NCI-H1417 (cell line): ENCODE results near the gene NECTIN3.

ENCODE experiments used
- DNase-seq, 3 experiments: peaks; one replicate each; lab custom pipeline; 2025; lab: John Stamatoyannopoulos, UW

Gene NECTIN3

GRCh38 chr3:111210003-111210711 is 138.5 kb downstream of the NECTIN3 start:
- no peak for DNase-seq

- no peak for DNase-seq
These were observed 139.4 kb downstream of the NECTIN3 start for GRCh38 chr3:111210866-111211564.

DNA sequence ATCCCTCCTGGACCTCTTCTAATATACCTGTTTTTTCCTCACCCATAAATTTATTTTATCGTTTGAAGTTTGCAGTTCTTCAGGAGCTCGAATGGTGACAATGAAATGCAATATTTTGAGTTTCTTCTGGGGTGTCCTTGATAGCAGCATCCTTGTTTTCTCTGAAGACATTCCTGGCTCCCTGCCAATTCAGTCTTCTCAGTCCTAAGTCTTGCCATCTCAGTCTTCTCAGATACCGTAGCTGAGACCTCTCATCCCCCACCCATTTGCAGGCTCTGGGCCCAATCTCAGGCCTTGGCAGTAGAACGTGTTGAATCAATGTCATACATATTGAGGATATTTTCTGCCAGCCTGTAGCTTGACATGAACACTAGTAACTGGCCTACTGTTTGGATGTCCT is 140.9 kb downstream of the NECTIN3 start:
- DNase-seq: no peak

DNA sequence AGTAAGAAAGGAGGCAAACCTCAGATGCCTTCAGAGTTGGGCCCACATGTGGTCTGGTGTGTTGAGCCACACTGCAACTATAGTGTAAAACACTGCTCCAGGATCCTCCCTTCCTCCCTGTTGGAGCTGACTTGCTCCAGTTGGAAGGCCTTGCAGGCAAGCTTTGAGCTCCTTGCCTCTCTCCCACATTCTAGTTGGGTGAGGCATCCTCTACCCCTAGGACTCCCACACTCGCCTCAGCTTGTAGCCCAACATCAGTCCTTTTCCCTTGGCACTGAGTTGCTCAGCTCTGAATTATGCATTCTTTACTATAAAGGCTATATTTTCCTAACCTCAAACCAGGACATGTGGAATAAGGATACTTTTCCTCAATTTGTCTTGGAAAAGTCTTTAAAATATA is 143.9 kb downstream of the NECTIN3 start:
- no peak for DNase-seq

DNA sequence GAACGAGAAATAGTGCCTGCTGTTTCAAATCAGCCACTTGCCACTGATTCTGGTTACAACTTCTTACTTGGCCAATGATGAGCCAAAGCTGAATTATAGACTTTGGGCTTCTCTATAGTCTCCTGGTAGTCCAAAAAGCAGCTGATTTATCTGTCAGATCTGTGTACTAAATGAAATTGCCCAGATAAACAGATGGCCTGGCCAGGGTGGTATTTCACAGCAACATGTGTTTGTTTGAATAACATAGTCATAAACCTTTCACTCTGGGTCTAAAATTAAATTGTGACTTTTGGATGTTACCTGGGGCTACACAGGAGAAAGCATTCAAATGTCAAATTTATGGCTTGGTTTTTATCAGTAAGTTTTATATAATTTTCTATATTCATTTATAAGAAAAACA is 147.0 kb downstream of the NECTIN3 start:
- DNase-seq: peak in 1 of 3 experiments; percentile 10

DNA sequence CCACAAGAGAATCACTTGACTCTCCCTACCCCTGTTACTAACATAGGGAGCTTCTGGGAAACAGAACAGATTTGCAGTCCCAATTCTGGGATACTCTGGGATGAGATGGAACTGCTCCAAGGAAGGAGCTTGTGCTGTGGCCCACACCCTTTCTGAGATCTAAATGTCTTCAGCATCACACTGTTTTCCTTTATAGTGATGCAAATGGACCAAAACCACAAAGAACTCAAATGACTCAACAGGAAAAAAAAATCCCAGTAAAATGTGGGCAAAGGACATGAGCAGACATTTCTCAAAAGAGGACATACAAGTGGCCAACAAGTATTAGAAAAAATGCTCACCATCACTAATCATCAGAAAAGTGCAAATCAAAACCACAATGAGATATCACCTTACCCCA is 155.6 kb downstream of the NECTIN3 start:
- peak in 1 of 3 experiments; percentile 22 for DNase-seq

DNA sequence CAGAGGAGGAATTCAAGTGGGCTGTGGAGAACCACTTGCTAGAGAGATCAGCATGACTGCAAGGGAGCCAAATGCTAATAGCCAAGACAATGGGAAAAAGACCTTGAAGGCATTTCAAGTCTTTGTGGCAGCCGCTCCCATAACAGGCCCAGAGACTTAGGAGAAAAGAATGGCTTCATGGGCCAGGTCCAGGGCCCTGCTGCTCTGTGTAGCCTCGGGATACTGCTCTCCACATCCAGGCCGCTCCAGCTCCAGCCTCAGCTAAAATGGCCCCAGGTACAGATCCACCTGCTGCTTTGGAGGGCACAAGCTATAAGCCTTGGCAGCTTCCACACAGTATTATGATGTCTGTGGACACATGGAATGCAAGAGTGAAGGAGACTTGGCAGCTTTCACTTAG is 157.7 kb downstream of the NECTIN3 start:
- DNase-seq: no peak

DNA sequence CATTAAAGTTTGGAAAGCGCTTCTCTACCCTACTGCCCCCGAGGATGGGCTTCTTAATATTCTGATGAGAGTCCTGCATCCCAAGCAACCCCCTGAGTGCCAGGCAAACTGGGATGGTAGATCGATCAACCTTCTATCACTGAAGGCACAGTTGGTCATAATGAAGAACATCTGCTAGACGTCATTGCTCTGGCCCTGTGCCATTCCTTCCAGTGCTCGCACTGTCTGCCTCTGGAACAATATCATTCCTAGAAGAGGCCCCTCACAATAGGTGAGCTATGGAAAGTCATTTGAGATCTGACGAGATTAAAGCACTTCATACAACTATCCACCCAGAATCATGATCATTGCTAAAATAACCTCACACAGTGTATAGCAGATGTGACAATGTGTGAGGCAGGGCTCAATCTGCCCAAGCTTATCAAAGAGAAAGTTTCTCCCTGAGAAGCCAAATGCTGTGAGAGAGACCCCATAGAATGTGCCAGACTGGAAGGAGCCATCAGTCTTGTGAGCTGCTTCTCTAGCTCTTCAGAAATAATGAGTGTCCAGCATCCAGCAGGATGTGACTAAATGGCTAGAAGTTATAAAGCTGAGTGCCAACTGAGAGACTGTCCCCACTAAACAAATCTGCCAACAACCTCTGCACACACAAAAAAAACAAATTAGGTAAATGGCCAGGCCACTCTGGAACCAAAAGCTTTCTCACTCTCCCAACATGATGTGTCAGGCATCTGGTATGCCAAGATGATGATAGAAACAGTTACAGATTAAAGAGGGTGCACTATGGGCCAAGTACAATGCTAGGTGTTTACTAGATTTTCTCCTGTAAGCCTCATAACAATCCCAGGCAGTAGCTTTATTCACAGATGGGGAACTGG is 165.5 kb downstream of the NECTIN3 start:
- DNase-seq: no peak

- no peak for DNase-seq
These were observed 166.3 kb downstream of the NECTIN3 start for GRCh38 chr3:111237946-111238345.

DNA sequence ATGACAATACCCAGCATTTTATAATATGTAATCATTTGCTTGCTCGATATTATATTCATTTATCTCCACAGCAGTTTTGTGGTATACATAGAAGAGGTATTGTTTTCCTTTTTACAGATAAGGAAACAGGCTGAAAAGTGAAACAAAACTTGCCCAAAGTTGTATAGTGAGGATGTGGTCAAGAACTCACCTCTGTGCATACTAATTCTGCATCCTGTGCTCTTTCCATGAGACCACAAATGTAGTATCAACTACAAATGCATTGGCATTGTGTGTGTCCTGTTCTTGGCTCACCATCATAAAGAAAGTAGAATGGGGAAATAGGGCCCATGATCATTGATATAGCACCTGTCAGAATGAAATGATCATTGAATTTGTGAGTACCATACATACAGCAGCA is 167.3 kb downstream of the NECTIN3 start:
- DNase-seq: no peak

DNA sequence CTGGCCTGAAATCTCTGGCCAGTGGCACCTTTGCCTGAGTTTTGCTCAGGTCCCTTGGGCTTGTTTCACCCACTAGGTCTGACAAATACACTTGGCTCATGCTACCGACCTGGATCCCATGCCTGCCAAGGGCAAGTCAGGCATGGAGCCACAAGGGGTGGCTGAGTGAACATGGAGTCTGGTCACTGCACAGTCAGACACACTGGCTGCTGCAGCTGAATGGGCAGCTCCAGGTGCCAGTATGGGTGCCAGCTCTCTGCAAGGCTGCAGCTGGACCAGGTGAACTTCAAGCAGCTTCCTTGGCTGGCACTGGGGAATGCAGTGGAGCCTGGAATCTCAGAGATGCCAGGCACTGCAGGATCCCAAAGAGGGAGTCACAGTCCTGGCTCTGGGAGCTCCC is 170.3 kb downstream of the NECTIN3 start:
- DNase-seq: no peak
